ENCODE measurements around the gene BTG2. TPM values are rescaled to one million over a fixed set of nuclear protein-coding genes. Genes with fewer than 3 reads are reported as not detected.

Gene BTG2
- total RNA-seq, 4 donors from 2014 or later, result 48.0 to 286 (median 74.9) TPM

DNA sequence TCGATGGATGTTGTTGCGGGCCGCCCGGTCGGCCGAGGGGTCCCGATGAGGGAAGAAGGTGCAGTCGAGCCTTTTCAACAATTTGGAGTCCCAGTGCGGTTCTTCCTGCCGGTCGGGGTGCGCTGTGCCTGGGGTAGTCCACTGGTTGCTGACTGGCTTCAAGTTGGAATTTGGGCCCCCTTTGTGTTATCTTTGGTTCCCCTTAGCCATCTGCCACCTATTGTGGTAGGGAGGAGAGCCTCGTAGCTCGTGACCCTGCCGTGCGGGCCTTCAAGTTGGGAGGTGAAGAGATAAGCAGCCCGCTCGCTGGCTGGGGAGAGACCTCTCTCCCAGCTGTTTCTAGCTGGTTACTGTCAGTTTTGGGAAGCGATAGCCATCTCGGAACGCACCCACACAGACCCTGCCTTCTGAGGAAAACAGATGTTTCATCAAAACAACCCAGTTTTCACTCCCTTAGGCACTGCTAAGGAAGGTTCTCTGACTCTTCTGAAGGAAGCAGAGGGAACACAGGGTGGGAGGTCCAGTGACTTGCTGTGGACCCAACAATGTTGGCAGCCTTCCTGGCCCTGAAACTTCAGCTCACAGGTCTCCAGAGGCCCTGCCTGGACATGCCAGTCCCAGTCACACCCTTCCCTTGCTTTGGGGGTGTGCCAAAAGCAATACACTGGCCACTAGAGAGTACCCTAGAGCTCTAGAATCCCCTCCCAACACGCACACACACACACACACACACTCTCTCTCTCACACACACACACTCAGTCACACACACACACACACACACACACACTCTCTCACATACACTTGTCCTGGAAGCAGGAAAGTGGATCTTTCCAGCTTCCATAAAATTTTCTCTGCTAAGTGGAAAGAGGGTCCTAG lies 1.0 kb downstream of the BTG2 start:
- DNase-seq, result peak; percentile 95 to 96
- in situ Hi-C loops (cut with MboI; ENCODE audit: low sequenced_read_pairs in 4 of 4), result no loop called here
- peak overlapping the region; percentile 95 to 100 (median 98) for H3K27ac ChIP-seq
- H3K9me3 ChIP-seq, result no peaks in the 10 kb centered on the region
- ATAC-seq, result peak; percentile 73 to 78
- peaks cover 0 to 21% of the 10 kb centered on the region in 2 donors for H3K36me3 ChIP-seq
- intact Hi-C loops (cut with DNase I; ENCODE audit: low total_unique reads), result loop anchor here (2.0 kb wide), 1 partner anchor 20 kb away; no protein-coding TSS in a partner anchor
- H3K4me3 ChIP-seq, result peak overlapping the region; percentile 80 to 98 (median 94)
- peak; percentile 62 to 81 for TF ChIP-seq POLR2A (IDR thresholded peaks at IDR 0.05)
- TF ChIP-seq, protein P1, sequence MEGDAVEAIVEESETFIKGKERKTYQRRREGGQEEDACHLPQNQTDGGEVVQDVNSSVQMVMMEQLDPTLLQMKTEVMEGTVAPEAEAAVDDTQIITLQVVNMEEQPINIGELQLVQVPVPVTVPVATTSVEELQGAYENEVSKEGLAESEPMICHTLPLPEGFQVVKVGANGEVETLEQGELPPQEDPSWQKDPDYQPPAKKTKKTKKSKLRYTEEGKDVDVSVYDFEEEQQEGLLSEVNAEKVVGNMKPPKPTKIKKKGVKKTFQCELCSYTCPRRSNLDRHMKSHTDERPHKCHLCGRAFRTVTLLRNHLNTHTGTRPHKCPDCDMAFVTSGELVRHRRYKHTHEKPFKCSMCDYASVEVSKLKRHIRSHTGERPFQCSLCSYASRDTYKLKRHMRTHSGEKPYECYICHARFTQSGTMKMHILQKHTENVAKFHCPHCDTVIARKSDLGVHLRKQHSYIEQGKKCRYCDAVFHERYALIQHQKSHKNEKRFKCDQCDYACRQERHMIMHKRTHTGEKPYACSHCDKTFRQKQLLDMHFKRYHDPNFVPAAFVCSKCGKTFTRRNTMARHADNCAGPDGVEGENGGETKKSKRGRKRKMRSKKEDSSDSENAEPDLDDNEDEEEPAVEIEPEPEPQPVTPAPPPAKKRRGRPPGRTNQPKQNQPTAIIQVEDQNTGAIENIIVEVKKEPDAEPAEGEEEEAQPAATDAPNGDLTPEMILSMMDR (IDR thresholded peaks at IDR 0.05 in 4 of 5, conservative IDR thresholded peaks at IDR 0.05 in 1 of 5), result peak in 2 of 5 experiments; percentile 21 to 23
- no peaks in the 10 kb centered on the region for H3K27me3 ChIP-seq
- peaks cover 27 to 28% of the 10 kb centered on the region in 2 donors for H3K4me1 ChIP-seq

DNA sequence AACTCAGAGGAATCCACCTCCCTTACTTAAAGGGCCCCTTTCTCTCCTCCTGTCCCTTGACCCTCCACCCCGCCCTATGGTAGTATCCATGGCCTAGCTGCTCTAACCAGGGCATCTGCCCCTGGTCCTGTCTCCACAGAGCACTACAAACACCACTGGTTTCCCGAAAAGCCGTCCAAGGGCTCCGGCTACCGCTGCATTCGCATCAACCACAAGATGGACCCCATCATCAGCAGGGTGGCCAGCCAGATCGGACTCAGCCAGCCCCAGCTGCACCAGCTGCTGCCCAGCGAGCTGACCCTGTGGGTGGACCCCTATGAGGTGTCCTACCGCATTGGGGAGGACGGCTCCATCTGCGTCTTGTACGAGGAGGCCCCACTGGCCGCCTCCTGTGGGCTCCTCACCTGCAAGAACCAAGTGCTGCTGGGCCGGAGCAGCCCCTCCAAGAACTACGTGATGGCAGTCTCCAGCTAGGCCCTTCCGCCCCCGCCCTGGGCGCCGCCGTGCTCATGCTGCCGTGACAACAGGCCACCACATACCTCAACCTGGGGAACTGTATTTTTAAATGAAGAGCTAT lies 1.7 kb downstream of the BTG2 start:
- in situ Hi-C loops (cut with MboI; ENCODE audit: low sequenced_read_pairs in 4 of 4), result no loop called here
- DNase-seq (no peak), ATAC-seq (no peak)

DNA sequence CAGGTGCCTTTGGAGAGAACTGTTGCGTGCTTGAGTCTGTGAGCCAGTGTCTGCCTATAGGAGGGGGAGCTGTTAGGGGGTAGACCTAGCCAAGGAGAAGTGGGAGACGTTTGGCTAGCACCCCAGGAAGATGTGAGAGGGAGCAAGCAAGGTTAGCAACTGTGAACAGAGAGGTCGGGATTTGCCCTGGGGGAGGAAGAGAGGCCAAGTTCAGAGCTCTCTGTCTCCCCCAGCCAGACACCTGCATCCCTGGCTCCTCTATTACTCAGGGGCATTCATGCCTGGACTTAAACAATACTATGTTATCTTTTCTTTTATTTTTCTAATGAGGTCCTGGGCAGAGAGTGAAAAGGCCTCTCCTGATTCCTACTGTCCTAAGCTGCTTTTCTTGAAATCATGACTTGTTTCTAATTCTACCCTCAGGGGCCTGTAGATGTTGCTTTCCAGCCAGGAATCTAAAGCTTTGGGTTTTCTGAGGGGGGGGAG lies 2.4 kb downstream of the BTG2 start:
- intact Hi-C loops (cut with DNase I; ENCODE audit: low total_unique reads), result loop anchor here (2.0 kb wide), 1 partner anchor 19 kb away; no protein-coding TSS in a partner anchor
- peaks cover 27 to 28% of the 10 kb centered on the region in 2 donors for H3K4me1 ChIP-seq
- no peak for ATAC-seq
- TF ChIP-seq POLR2A (IDR thresholded peaks at IDR 0.05), result no peak
- TF ChIP-seq, protein P1 (IDR thresholded peaks at IDR 0.05 in 4 of 5, conservative IDR thresholded peaks at IDR 0.05 in 1 of 5), result no peak
- no peaks in the 10 kb centered on the region for H3K9me3 ChIP-seq
- no peaks in the 10 kb centered on the region for H3K27me3 ChIP-seq
- peaks cover 0 to 21% of the 10 kb centered on the region in 2 donors for H3K36me3 ChIP-seq
- DNase-seq, result no peak
- H3K4me3 ChIP-seq, result peak overlapping the region; percentile 80 to 98 (median 94)
- in situ Hi-C loops (cut with MboI; ENCODE audit: low sequenced_read_pairs in 4 of 4), result no loop called here
- peak overlapping the region; percentile 95 to 100 (median 98) for H3K27ac ChIP-seq

More for the DNA sequence above, 1.7 kb downstream of the BTG2 start:
- no peaks in the 10 kb centered on the region for H3K9me3 ChIP-seq
- H3K4me3 ChIP-seq, result peak overlapping the region; percentile 80 to 98 (median 94)
- peaks cover 27 to 28% of the 10 kb centered on the region in 2 donors for H3K4me1 ChIP-seq
- peak overlapping the region; percentile 95 to 100 (median 98) for H3K27ac ChIP-seq
- H3K27me3 ChIP-seq, result no peaks in the 10 kb centered on the region
- TF ChIP-seq, protein P1 (IDR thresholded peaks at IDR 0.05 in 4 of 5, conservative IDR thresholded peaks at IDR 0.05 in 1 of 5), result no peak
- TF ChIP-seq POLR2A (IDR thresholded peaks at IDR 0.05), result no peak
- H3K36me3 ChIP-seq, result peaks cover 0 to 21% of the 10 kb centered on the region in 2 donors
- intact Hi-C loops (cut with DNase I; ENCODE audit: low total_unique reads), result loop anchor here (2.0 kb wide), 1 partner anchor 20 kb away; no protein-coding TSS in a partner anchor

- H3K4me1 ChIP-seq, result peaks cover 27 to 28% of the 10 kb centered on the region in 2 donors
- intact Hi-C loops (cut with DNase I; ENCODE audit: low total_unique reads) (no loop called here), in situ Hi-C loops (cut with MboI; ENCODE audit: low sequenced_read_pairs in 4 of 4) (no loop called here)
- ATAC-seq, result no peak
- TF ChIP-seq, protein P1 (IDR thresholded peaks at IDR 0.05 in 4 of 5, conservative IDR thresholded peaks at IDR 0.05 in 1 of 5), result no peak
- no peak for TF ChIP-seq POLR2A (IDR thresholded peaks at IDR 0.05)
- H3K27ac ChIP-seq, result peak overlapping the region; percentile 95 to 100 (median 98)
- no peak for DNase-seq
- peak overlapping the region; percentile 80 to 98 (median 94) for H3K4me3 ChIP-seq
- peaks cover 0 to 21% of the 10 kb centered on the region in 2 donors for H3K36me3 ChIP-seq
- no peaks in the 10 kb centered on the region for H3K27me3 ChIP-seq
- H3K9me3 ChIP-seq, result no peaks in the 10 kb centered on the region
Observed at GRCh38 chr1:203308328-203308922, 3.1 kb downstream of the BTG2 start.

Data from gastrocnemius medialis (tissue), 4 donors.